T-helper 1 cell (primary cell): ENCODE measurements around the gene MAST3.

ENCODE experiments used
- DNase-seq, 5 donors: peaks; one replicate each; pipeline ENCODE4 v3.0.0-alpha.2; 2012 to 2020

The MAST3 gene

DNA sequence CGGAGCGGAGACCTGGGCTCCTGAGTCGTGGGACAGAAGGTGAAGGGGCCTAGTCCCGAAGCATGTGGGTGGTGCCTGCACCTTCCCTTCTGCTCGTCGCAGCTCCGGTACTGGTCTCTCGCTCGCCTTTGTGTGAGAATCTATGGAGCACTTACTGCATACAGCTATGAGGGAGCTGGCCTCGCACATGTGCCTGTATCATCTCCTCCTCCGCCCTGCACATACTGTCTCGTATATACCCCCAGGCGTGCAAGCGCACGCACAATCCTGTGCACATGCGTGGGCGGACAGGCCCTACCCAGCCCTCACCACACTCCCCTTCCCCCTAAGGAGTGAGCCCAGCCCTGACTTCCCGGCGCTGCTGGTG, 64.0 kb downstream of the MAST3 start:
- no peak for DNase-seq

DNA sequence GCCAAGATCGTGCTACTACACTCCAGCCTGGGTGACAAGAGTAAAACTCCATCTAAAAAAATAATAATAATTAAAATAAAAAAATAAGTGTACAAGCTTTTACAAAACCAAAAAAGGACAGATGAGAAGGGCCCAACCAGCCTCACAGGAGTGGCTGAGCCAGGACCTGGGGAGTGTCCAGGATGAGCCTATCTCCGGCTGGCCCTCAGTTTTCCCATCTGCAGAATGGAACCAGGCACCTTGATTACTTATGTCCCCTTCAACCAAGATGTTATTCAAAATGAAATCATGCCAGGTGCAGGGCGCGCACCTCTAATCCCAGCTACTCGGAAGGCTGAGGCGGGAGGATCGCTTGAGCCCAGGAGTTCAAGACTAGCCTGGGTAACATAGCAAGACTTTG, 66.5 kb downstream of the MAST3 start:
- DNase-seq, result no peak

DNA sequence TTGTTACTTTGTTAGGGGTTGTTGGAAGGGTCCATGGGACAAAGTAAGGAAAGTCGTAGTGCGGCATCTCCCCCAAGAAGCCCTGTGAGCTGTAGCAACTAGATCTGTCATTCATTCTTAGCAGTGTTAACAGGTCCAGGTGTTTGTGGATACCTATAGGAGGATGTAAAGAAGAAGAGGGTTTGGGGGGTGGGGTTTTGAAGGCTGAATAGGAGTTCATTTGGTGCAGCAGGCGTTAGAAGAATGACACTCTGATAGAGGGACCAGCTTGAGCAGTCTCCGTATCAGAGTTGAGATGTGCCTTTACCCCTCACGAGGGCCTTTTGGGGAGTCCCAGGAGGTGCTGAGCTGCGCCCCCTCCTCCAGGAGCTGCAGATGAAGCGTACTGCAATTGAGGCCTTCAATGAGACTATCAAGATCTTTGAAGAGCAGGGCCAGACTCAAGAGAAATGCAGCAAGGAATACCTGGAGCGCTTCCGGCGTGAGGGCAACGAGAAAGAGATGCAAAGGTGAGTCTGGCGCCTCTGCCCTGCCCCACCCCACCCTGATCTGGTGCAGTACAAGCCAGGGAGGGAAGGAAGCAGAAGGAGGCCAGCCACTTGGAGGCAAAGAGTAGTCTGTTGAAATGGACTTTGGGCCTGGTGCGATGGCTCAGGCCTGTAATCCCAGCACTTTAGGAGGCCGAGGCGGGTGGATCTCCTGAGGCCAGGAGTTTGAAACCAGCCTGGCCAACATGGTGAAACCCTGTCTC, 68.4 kb downstream of the MAST3 start:
- DNase-seq, result no peak

DNA sequence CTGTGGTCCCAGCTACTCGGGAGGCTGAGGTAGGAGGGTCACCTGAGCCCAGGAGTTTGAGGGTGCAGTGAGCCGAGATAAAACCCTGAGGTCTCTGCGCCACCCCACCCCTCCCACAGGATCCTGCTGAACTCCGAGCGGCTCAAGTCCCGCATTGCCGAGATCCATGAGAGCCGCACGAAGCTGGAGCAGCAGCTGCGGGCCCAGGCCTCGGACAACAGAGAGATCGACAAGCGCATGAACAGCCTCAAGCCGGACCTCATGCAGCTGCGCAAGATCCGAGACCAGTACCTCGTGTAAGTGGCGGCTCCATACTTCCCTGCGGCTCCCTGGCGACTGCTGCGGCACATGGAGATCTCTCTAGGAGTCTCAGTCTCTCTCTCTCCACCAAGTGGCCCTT, 69.4 kb downstream of the MAST3 start:
- DNase-seq, result no peak

DNA sequence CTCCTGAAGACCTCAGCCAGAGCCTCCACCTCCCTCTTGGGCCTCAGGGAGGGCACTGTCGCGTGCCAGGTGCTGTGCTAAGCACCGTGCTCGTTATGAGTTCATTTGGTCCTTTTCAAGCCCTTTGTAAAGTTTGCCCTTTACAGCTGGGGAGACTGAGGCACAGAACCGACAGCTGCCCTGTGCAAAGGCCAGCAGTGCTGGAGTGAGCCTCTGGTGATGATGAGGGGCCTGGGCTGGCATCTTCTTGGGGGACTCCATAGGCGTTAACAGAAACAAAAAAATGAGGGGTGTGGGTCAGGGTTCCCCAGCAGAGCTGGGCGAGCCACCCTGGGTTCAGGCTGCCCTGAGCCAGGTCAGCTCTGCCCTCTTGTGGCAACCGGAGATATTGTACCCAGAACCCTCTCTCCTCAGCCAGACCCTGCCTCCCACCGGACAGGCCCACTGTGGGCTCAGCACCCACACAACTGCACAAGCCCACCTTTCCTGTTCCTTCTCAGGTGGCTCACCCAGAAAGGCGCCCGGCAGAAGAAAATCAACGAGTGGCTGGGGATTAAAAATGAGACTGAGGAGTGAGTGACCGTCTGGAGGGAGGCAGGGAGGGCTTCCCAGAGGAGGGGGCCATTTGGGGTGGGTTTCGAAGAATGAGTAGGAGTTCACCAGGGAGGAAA, 70.5 kb downstream of the MAST3 start:
- DNase-seq, result peak in 4 of 5 donors; percentile 43 to 63 (median 46)

DNA sequence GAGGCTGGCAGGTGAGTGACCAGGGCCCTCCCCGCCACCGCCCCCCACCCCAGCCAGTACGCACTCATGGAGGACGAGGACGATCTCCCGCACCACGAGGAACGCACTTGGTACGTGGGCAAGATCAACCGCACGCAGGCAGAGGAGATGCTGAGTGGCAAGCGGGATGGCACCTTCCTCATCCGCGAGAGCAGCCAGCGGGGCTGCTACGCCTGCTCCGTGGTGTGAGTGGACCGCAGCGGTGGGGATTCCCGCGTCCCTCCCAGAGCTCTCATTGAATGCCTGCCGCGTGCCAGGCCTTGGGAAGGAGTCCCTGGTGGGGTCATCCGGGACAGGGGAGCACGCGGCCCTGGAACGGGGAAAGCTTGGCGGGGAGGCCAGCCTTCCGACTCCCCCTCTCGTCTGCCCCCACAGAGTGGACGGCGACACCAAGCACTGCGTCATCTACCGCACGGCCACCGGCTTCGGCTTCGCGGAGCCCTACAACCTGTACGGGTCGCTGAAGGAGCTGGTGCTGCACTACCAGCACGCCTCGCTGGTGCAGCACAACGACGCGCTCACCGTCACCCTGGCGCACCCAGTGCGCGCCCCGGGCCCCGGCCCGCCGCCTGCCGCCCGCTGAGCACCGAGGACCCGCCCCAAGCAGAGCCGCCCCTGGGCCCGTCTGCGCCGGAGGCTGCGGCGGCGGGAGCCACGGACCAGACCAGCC, 71.2 kb downstream of the MAST3 start:
- no peak for DNase-seq

DNA sequence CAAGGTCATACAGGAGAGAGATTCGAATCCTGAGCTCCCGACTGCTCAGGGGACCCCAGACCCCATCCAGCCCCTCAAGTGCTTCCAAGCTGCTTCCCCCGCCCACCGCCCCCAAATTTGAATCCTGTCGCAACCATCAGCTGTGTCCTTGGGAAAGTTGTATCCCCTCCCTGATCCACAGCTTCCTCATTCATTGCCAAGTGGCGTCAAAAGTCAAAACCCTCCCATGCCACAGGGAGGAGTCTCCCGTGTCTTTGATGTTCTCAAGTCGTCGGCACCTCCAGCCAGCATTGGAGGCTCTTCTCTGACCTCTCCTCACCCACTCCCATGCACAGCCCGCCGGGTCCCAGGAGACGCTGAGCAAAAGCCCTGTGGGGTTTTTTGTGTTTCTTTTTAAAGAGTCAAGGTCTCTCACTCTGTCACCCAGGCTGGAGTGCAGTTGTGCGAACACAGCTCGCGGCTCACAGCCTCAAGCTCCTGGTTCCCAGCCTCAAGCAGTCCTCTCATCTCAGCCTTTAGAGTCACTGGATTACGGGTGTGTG, 73.2 kb downstream of the MAST3 start:
- no peak for DNase-seq

DNA sequence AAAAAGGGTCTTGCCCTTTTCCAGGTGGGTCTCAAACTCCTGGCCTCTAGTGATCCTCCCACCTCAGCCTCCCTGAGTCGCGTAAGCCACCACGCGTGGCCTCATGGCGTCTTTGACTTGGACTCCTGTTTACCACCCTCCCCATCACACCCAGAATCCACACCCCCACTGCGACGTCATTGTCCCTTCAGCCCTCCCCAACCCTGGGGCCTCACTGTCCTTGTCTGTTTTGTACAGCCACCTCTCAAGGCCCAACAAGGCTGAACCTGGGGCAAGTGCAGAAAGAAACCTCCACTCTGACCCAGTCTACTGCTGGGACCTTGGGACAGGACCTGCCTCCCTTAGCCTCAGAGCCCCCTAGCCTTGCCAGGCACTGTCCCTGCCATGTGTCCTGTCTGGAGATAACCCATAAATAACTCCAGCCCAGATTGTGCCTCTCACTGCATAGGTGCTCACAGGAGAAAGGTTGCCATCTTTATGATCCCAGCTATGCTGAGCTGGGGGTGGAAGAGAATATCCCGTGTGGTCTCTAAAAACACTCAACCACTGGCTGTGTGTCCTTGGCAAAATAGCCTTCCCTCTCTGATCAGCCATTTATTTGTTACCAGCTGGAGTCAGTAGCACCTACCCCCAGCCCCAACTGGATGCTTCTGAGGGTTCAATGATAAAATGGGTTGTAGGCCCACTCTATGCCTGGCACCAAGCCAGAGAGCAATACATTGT, 74.2 kb downstream of the MAST3 start:
- no peak for DNase-seq

DNA sequence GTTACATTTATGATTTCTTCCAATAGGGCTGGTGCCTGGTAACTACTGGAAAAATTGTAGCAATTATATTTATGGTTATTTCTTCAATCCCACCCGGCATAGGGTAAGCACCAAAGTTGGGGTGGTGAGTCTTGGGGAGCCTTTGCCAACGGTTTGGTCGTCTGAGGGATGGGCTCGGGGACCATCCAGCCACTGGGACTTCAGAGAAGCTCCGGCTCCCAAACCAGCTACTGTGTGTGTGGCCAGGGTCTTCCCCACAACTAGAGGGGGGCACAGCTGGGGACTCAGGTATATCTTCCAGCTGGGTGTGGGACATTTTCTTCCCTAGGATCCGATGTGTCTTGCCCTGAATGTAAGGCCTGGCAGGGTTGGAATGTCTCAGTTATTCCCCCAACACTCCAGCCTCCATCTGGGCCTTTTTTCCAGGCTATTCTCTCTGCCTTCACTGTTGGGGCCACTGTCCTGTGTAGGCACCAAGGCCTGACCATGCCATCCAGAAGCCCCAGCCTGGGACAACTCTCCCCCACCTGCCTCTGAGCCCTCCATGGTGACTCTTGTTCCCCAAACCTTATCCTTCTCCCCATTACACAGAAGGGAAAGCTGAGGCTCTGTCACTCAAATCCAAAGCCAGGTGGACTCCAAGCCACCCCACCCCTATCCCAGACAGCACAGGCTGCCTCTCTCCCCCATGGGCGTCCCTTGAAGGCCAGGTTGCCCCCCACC, 74.9 kb downstream of the MAST3 start:
- DNase-seq, result no peak

DNA sequence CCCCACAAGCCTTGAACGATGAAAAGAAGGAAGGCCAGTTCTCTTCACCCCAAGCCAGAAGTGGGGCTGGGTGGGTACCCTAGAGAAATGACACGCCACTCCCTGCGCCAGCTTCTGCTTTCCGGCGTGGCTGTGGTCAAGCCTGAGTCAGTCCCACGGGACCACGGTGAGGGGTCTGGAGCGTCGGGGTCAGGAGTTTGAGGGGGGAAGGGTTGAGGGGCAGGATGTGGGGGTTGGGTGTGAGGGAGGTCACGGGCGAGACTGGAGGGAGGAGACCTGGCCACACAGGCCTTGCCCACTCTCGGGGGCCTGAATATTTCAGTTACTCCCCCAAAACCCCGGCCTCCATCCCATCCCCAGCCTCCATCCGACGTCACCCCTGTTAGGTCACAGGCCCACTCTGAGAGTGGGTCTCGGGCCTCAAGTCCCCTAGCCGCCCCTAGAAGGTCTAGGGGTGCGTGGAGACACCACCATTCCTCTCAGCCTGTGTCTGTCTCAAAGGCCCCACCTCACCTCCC, 75.5 kb downstream of the MAST3 start:
- no peak for DNase-seq

DNA sequence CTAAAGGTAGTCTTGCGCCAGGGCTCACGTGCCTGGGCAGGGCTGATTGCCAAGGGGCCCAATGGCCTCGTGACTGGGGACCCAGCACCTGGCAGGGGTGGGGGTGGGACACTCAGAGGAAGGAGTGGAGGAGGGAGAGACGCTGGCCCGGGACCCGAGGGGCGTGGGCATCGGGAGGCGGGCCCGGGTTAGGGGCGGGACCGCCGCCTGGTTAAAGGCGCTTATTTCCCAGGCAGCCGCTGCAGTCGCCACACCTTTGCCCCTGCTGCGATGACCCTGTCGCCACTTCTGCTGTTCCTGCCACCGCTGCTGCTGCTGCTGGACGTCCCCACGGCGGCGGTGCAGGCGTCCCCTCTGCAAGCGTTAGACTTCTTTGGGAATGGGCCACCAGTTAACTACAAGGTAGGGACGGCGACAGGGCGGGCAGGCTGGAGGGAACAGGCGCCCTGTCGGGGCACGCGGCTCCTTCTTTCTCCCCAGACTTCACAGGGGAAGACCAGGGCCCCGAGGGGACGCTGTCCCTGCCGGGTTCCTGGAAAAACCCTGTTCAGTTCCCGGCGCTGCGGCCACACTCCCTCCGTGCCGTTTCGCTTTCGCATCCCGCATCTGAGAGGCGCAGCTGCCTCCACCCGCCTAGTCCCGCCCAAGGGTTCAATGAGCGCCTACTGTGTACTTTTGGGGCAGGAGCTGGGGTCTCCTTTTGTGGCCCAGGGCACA, 76.2 kb downstream of the MAST3 start, which contains the start of gene IFI30:
TSS of gene IFI30 (plus strand) at position 242 of the 717 bp plus-strand sequence. CDS start at position 271, 29 bp downstream.
- peak; percentile 44 to 70 (median 47) for DNase-seq

DNA sequence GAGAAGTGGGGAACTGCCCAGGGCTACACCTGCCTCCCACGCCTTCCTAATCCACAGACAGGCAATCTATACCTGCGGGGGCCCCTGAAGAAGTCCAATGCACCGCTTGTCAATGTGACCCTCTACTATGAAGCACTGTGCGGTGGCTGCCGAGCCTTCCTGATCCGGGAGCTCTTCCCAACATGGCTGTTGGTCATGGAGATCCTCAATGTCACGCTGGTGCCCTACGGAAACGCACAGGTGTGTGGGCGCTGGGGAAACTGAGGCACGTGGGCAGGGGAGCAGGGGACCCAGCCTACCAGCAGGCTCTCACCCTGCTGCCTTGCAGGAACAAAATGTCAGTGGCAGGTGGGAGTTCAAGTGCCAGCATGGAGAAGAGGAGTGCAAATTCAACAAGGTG, 77.4 kb downstream of the MAST3 start:
- no peak for DNase-seq

DNA sequence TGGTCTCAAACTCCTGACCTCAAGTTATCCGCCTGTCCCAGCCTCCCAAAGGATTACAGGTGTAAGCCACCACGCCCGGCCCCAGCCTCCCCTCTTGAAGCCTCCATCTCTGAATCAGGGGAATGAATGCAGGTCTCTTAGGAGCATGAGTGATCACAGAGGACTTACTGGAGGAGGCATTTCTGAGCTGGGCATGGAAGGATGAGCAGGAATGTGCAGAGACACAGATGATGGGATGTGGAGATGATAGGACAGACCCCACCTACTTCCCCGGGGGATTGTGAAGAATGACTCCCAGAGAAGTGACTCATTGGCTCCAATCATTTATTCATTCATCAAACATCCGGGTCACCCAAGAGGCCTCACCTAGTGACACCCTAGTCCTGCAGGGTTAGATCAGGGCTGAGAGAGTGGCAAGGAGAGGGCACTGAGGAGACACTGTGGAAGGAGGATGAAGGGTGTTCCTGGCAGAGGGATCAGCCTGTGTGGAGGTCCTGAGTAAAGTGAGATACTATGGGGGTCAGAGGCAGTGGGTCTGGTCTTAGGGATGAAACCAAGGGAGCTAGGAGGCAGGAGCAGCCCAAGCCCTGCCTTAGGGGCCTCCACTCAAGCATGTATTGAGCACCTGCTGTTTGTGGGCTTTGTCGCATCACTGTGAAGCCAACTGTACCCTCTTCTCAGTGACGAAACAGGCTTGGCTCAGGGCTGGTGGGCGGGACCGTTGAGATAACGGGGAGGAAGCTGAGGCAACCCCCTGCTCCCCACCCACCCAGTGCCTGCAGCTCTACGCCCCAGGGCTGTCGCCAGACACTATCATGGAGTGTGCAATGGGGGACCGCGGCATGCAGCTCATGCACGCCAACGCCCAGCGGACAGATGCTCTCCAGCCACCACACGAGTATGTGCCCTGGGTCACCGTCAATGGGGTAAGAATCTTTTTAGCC, 79.1 kb downstream of the MAST3 start:
- DNase-seq, result no peak

DNA sequence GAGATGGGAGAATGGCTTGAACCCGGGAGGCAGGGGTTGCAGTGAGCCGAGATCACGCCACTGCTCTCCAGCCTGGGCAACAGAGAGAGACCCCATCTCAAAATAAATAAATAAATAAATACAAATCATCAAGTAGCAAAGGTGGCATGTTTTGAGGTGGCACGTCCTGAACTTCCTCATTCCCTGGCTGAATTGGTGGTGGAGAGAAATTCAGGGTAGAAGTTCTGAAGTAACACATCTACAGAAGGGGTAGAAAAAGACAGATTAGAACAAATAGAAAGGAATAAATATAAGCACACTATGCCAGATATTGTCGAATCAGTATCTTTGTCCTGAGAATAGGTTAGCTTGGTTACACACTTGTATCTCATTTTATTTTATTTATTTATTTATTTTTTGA, 82.4 kb downstream of the MAST3 start:
- DNase-seq, result no peak

DNA sequence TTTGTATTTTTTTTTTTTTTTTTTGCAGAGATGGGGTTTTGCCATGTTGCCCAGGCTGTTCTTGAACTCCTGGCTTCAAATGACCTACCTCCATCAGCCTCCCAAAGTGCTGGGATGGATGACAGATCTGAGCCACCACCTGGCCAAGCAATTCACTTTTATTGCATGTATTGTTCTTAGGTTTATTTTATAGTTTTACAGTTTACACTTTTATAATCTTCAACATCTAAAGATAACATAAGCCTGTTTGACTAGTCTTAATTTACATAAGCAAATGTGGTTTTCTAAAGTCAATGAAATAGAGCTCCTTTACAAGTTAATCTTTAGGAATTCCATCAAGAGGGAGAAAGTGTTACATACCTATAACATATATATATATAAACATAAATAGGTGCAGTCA, 86.0 kb downstream of the MAST3 start:
- DNase-seq, result no peak

DNA sequence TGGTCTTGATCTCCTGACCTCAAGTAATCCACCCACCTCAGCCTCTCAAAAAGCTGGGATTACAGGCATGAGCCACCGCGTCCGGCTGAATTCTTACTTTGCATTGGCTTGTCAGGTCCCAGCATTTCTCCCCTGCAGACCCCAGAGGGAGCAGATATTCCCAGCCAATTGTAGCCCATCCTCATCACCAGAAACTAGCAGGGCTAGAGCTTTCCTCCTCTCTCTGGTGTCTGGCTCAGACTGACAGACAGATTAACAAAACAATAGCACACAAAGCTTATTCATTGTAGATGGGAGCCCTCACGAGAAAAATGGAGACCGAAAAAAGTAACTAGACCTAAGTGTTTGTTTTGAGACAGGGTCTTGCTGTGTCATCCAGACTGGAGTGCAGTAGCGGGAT, 88.0 kb downstream of the MAST3 start:
- DNase-seq, result no peak

DNA sequence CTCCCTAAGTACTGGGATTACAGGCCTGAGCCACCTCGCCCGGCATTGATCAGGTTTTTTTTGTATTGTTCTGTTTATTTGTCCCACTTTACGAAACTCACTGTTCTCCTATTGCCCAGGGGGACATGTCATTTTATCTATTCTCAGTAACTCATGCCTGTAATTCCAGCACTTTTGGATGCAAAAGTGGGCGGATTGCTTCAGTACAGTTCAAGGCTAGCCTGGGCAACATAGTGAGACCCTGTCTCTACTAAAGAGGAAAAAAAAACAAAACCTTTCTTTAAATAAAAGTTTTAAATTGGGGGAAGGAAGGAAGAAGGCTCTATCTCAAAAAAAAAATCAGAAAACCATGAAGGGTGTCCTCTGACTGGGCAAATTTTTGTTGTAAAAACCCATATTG, 92.7 kb downstream of the MAST3 start:
- no peak for DNase-seq

DNA sequence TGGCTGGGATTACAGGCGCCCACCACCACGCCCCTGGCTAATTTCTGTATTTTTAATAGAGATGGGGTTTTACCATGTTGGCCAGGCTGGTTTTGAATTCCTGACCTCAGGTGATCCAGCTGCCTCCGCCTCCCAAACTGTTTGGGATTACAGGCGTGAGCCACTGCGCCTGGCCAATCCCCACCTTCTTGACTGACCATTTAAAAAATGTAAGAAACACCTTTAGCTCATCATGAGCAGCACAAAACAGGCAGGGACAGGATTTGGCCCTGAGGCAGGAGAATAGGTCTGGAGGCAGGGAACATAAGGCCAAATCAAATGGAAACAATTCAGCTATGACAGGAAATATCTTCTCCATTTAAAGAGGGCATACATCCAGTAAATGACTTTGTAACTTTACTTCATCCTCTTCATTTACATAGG, 94.1 kb downstream of the MAST3 start:
- no peak for DNase-seq

DNA sequence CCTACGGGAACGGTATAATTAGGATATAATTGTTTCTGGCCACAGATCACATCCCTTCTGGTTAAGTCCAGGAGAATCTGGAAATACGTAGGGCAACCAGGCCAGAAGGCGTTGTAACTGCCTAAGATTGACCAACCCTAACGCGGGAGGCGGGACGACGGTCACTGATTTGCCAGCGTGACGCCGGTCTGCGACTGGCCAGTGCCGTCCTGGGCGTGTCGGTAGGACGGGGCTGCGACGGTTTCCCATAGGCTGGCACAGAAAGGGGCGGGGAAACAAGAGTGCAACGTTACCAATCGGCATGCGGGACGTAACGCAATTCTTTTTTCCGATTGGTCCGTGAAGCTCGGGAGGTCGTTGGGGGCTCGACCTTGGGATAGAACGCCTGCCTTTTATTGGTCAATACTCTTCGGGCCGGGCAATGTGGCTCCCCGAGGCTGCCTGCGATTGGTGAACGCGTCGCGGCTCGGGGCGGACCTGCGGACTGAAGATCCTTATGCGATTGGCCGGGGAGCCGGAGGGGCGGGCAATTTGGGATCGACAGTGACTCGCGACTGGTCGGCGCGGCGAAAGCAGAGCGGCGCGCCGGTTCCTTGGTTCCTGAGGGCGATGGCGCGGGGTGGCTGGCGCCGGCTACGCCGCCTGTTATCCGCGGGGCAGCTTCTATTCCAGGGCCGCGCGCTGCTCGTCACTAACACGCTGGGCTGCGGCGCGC, 95.3 kb downstream of the MAST3 start, which contains the start of gene MPV17L2:
TSS of gene MPV17L2 (plus strand) at position 546 of the 715 bp plus-strand sequence. CDS start at position 610, 64 bp downstream.
- DNase-seq, result peak; percentile 97 to 100 (median 98)
